Glomerular endothelial cell (primary cell): Measurements from ENCODE around the gene TNK1. TPM values are rescaled to one million over a fixed set of nuclear protein-coding genes. Genes with fewer than 3 reads are reported as not detected.

ENCODE experiments used
- DNase-seq: peaks from one replicate; pipeline ENCODE4 v3.0.0-alpha.2; 2011; ENCODE audit warnings: low read depth, low spot score; ENCODE audit errors: extremely low read depth
- total RNA-seq: library from RNA; depleted of rRNA; stranded (reverse); fragments of >200 nt; gene quantifications from 2 replicates; pipeline ENCODE4 v1.2.3, GENCODE V29; 2015

The TNK1 gene
- total RNA-seq, 1 donor from 2014 or later = 0.23 TPM

DNA sequence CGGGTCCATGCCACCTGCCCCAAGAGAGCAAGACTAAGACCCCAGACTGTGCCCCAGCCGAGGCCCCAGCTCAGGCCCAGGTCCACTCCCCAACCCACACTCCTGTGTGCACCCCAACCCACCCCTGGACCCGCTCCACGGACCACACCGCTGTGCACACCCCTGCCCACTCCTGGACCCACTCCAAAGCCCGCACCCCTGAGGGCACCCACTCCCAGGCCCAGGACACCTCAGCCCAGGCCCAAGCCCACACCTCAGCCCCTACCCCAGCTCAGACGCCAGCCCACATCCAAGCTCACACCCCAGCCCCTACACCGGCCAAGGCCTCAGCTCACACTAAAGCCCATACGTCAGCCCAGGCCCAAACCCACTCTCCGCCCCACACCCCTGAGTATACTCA is 48.8 kb downstream of the TNK1 start:
- DNase-seq = no peak

GRCh38 chr17:7431231-7431630 is 50.3 kb downstream of the TNK1 start:
- DNase-seq = no peak

GRCh38 chr17:7432296-7432695 is 51.4 kb downstream of the TNK1 start:
- DNase-seq = no peak

- no peak for DNase-seq
These were observed 55.0 kb downstream of the TNK1 start for GRCh38 chr17:7435676-7436555.

DNA sequence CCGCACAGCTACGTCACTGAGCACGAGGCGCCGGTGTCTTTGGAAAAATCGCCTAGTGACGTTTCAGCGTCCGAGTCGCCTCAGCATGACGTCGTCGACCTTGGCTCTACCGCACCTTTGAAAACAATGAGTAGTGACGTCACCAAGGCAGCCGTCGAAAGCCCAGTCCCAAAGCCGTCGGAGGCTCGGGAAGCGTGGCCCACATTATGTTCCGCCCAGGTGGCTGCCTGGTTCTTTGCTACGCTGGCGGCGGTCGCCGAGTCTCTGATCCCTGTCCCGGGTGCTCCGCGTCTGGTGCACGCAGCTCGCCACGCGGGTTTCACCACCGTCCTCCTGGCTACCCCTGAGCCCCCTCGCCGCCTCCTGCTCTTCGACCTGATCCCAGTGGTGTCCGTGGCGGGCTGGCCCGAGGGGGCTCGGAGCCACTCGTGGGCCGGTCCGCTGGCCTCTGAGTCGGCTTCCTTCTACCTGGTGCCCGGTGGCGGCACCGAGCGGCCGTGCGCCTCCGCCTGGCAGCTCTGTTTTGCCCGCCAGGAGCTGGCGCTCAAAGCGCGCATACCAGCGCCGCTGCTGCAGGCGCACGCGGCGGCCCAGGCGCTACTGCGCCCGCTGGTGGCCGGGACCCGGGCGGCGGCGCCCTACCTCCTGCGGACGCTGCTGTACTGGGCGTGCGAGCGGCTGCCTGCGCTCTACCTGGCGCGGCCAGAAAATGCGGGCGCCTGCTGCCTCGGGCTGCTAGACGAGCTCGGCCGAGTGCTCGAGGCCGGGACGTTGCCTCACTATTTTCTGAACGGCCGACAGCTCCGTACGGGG is 55.9 kb downstream of the TNK1 start:
- DNase-seq = no peak

- DNase-seq = no peak
These were observed 56.5 kb downstream of the TNK1 start for GRCh38 chr17:7437369-7437863.

GRCh38 chr17:7437950-7438614 is 57.2 kb downstream of the TNK1 start:
- DNase-seq = no peak

- no peak for DNase-seq
These were observed 58.0 kb downstream of the TNK1 start for GRCh38 chr17:7438656-7439460.

Other genes starting within 250 kb of the TNK1 start
- gene ASGR1, start 201.7 kb upstream of the TNK1 start, total RNA-seq = 2.6 and 5.4 TPM in 2 replicates
- 10.8 and 22.3 TPM in 2 replicates for gene DLG4, start 161.3 kb upstream of the TNK1 start, total RNA-seq
- 252 and 369 TPM in 2 replicates for gene ACADVL, start 161.2 kb upstream of the TNK1 start, total RNA-seq
- 36.9 and 41.6 TPM in 2 replicates for gene DVL2, start 146.6 kb upstream of the TNK1 start, total RNA-seq
- 42.9 and 53.0 TPM in 2 replicates for gene PHF23, start 141.6 kb upstream of the TNK1 start, total RNA-seq
- 548 and 565 TPM in 2 replicates for gene GABARAP, start 138.6 kb upstream of the TNK1 start, total RNA-seq
- 55.4 and 73.5 TPM in 2 replicates for gene CTDNEP1, start 129.4 kb upstream of the TNK1 start, total RNA-seq
- 27.5 and 27.7 TPM in 2 replicates for gene ELP5, start 128.9 kb upstream of the TNK1 start, total RNA-seq
- 1.9 and 2.1 TPM in 2 replicates for gene CLDN7, start 118.6 kb upstream of the TNK1 start, total RNA-seq
- not detected in 2 replicates for gene SLC2A4, start 99.4 kb upstream of the TNK1 start, total RNA-seq
- gene YBX2, start 86.5 kb upstream of the TNK1 start, total RNA-seq = not detected in 2 replicates
- gene EIF5A, start 73.5 kb upstream of the TNK1 start, total RNA-seq = 432 and 433 TPM in 2 replicates
- gene GPS2, start 65.7 kb upstream of the TNK1 start, total RNA-seq = 48.2 and 64.6 TPM in 2 replicates
- 15.5 and 16.4 TPM in 2 replicates for gene NEURL4, start 51.8 kb upstream of the TNK1 start, total RNA-seq
- gene ACAP1, start 44.6 kb upstream of the TNK1 start, total RNA-seq = 53.1 TPM in 1 of 2 replicates, not detected in the other
- gene KCTD11, start 28.9 kb upstream of the TNK1 start, total RNA-seq = 7.1 and 8.5 TPM in 2 replicates
- not detected in 2 replicates for gene TMEM95, start 25.9 kb upstream of the TNK1 start, total RNA-seq
- gene PLSCR3, start 13.4 kb downstream of the TNK1 start, total RNA-seq = 74.1 and 82.8 TPM in 2 replicates
- 56.7 and 73.7 TPM in 2 replicates for gene TMEM256, start 23.0 kb downstream of the TNK1 start, total RNA-seq
- 15.7 and 21.7 TPM in 2 replicates for gene NLGN2, start 26.8 kb downstream of the TNK1 start, total RNA-seq
- not detected in 2 replicates for gene SPEM1, start 39.2 kb downstream of the TNK1 start, total RNA-seq
- not detected in 2 replicates for gene SPEM2, start 44.5 kb downstream of the TNK1 start, total RNA-seq
- not detected in 2 replicates for gene SPEM3, start 47.8 kb downstream of the TNK1 start, total RNA-seq
- gene TMEM102, start 54.3 kb downstream of the TNK1 start, total RNA-seq = 11.6 and 15.4 TPM in 2 replicates
- 0.44 and 0.88 TPM in 2 replicates for gene FGF11, start 58.4 kb downstream of the TNK1 start, total RNA-seq
- 5.7 and 9.6 TPM in 2 replicates for gene CHRNB1, start 64.0 kb downstream of the TNK1 start, total RNA-seq
- 41.8 and 43.9 TPM in 2 replicates for gene ZBTB4, start 98.5 kb downstream of the TNK1 start, total RNA-seq
- gene SLC35G6, start 100.4 kb downstream of the TNK1 start, total RNA-seq = not detected in 2 replicates
- gene POLR2A, start 103.3 kb downstream of the TNK1 start, total RNA-seq = 81.5 and 124 TPM in 2 replicates
- gene TNFSF12, start 168.0 kb downstream of the TNK1 start, total RNA-seq = 30.3 and 38.2 TPM in 2 replicates
- gene TNFSF13, start 177.7 kb downstream of the TNK1 start, total RNA-seq = 1.5 and 6.7 TPM in 2 replicates
- 60.7 and 79.5 TPM in 2 replicates for gene SENP3, start 180.8 kb downstream of the TNK1 start, total RNA-seq
- gene CD68, start 198.5 kb downstream of the TNK1 start, total RNA-seq = 4.1 and 8.8 TPM in 2 replicates
- gene MPDU1, start 202.8 kb downstream of the TNK1 start, total RNA-seq = 117 and 164 TPM in 2 replicates
- gene SOX15, start 209.0 kb downstream of the TNK1 start, total RNA-seq = not detected in 2 replicates
- 32.4 and 35.4 TPM in 2 replicates for gene FXR2, start 233.8 kb downstream of the TNK1 start, total RNA-seq
- 42.6 and 47.6 TPM in 2 replicates for gene SAT2, start 246.7 kb downstream of the TNK1 start, total RNA-seq
- 0.58 TPM in 1 of 2 replicates, not detected in the other for gene SHBG, start 249.0 kb downstream of the TNK1 start, total RNA-seq